ENCODE measurements around the gene BBS2.
"Not testable (repeated sequence)": the region's sequence is repeated elsewhere in the genome, so short reads cannot be mapped to it uniquely, and the experiment has no call there.

BBS2 gene

GRCh38 chr16:56518425-56518824 lies 1.4 kb downstream of the BBS2 start:
- no peak for DNase-seq

GRCh38 chr16:56517206-56517605 lies 2.6 kb downstream of the BBS2 start:
- DNase-seq, result no peak

- DNase-seq, result no peak
Observed at GRCh38 chr16:56515665-56516064, 4.2 kb downstream of the BBS2 start.

DNA sequence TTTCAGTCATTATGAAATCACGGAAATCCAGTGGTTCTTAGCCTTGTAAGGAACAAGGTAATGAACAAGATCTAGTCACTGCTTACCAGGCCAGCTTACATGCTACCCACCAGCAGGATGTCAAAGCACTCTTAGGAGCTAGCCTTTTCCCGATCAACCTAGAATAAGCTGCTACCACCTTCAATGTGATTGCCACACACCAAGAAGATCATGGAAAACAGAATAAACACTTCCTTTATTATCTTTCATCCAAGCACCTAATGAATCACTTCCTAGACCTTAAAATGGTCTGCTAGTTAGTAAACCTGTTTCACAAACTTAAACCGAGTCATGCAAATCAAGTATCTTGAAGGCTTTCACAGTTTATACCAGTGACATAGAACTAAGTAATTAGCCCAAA lies 5.0 kb downstream of the BBS2 start:
- peak in 2 of 3 donors; percentile 20 to 30 for DNase-seq

DNA sequence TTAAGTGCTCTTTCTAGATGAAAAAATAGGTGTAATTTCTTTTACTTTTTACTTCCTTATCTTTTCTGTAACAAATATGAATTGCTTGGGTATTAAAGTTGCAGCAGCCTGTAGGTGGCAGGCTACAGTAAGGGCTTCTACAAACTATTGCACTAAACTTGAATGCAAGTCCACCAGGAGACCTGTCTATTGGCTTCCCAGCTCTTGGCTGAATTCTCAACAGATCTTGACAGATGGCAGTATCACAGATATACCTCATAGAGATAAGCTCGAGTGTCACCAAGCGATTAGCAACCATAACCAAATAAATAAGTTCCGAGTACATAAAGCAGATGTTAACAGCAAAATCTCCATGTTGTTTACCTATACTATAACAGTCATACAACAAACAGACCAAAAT lies 5.9 kb downstream of the BBS2 start:
- peak; percentile 66 to 77 (median 68) for DNase-seq

GRCh38 chr16:56513091-56513490 lies 6.7 kb downstream of the BBS2 start:
- DNase-seq, result peak in 2 of 3 donors; percentile 28 to 38

- no peak for DNase-seq
Observed at GRCh38 chr16:56512025-56512424, 7.8 kb downstream of the BBS2 start.

DNA sequence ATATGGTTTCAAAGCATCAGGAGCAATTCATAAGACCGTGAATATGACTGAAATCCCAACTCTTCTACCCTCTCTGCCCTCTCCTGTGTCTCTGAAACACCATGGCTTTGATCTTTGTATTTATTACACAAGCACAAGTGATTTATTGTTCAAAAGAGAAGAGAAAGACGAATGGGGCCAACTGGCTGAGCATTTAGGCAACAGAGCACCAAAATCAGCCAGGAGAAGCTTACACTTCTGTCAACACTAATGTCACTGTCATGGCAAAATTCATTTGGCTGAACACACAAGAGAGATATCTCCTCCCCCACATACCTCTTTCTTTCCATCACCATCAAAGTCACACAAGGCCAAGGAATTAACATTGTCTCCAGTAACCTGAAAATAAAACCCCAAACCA lies 9.3 kb downstream of the BBS2 start:
- DNase-seq, result no peak

DNA sequence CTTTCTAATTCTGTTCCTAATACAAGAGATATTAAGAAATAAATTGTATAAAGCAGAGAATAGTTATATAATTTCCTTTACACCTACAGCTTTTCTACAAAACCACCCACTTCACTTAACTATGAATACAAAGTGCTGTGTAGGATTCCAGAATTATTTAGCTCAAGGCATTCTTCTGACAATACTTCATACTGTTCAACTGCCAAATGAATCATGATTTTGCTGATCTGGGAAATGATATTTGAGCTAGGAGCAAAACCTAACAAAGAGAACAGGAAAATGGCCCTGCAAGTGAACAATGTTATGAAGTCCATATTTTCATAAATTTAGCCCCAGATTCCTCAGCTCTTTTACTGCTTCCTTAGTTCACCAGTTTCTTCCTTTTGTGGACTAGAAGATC lies 12.9 kb downstream of the BBS2 start:
- DNase-seq, result no peak

- no peak for DNase-seq
Observed at GRCh38 chr16:56505181-56505580, 14.6 kb downstream of the BBS2 start.

DNA sequence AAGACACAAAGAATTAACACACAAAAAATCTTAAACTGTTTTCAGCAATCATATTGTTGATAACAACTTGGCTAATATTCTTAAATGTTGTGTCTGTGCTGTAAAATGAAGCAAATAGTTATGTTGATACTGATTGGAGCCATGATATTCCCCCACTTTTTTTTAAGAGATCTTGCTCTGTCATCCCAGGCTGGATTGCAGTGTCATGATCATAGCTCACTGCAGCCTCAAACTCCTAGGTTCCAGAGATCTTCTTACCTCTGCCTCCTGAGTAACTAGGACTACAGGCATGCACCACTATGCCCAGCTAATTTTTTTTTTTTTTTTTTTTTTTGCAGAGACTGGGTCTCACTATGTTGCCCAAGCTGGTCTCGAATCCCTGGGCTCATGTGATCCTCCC lies 26.0 kb downstream of the BBS2 start:
- DNase-seq, result no peak

- no peak for DNase-seq
Observed at GRCh38 chr16:56493126-56493525, 26.7 kb downstream of the BBS2 start.

DNA sequence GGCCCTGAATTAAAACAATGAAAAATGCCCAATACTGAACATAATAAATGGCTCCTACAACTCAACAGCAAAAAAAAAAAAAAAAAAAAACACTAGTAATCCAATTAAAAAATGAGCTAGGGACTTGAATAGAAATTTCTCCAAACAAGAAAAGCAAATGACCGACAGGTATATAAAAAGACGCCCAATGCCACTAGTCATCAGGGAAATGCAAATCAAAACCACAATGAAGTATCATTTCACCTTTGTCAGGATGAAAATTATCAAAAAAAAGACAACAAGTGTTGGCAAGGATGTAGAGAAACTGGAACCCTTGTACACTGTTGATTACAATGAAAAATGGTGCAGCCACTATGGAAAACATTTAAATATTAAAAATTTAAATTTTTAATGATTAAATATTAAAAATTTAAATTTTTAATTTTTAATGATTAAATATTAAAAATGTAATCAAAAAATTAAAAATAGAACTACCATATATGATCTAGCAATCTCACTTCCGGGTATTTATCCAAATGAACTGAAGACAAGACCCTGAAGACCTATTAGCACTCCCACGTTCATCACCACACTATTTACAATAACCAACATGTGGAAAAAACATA lies 28.1 kb downstream of the BBS2 start:
- no peak for DNase-seq

DNA sequence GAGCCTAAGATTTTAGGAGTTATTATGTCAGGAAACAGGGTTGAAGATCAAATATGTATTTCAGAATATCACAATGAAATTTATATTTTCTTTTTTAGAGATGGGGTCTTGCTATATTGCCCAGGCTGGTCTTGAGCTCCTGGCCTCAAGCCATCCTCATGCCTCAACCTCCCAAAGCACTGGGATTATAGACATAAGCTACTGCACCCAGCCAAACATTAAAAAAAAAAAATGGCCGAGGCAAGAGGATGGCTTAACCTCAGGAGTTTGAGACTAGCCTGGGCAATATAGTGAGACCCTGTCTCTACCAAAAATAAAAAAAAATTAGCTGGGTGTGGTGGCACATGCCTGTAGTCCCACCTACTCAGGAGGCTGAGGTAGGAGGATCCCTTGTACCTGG lies 31.0 kb downstream of the BBS2 start:
- DNase-seq, result not testable (repeated sequence)

GRCh38 chr16:56488035-56488434 lies 31.8 kb downstream of the BBS2 start:
- DNase-seq, result no peak

- no peak for DNase-seq
Observed at GRCh38 chr16:56483394-56483793, 36.4 kb downstream of the BBS2 start.

- DNase-seq, result no peak
Observed at GRCh38 chr16:56482683-56483236, 37.1 kb downstream of the BBS2 start.

- DNase-seq, result no peak
Observed at GRCh38 chr16:56481468-56482122, 38.2 kb downstream of the BBS2 start.

DNA sequence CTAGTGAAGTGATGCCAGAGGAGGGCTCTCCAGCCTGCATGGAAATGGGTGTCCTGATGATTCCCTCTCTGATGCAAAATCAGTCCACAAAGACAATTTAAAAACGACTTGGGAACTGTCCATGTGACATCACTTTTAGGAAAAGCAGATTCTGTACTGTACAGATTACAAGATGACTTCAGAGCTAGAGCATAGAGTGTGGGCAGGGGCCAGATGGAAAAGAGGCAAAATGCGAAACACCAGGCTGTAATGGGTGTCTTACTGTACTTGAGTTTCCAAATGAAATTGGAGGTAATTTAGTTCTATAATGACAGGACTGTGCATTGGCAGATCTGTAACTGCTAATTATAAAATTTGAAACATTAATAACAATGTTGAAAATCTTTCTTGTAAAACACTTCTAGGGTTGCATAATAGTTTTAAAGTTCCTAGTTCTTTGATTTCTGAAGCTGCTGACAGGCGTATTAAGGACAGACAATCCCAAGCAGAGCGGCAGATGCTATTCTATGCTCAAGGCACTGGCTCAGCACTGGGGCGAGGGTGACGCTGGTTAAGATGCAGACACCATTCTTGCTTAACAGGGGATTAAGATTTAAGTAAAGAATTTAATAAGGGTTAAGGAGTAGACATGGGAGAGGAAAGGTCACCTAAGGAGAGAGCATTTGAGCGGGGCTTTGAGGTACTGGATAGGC lies 38.9 kb downstream of the BBS2 start:
- DNase-seq, result peak; percentile 3 to 42 (median 40)

DNA sequence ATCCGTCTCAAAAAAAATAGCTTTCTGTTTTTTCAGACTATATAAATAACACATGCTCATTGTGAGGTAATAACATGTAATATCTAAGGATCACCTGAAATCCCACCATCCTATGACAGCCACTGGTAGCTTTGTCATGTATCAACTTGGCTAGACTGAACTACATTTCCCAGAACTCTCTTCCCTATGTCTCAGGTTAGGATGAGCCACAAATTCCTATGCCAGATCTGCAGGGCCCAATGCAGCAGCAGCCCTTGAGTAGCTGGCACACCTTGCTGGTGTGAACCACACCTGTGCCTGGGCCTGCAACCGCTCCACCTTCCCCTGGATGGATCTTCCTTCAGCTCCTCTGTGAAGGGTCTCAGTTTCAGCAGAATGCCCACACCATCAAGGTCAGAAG lies 40.4 kb downstream of the BBS2 start:
- no peak for DNase-seq

DNA sequence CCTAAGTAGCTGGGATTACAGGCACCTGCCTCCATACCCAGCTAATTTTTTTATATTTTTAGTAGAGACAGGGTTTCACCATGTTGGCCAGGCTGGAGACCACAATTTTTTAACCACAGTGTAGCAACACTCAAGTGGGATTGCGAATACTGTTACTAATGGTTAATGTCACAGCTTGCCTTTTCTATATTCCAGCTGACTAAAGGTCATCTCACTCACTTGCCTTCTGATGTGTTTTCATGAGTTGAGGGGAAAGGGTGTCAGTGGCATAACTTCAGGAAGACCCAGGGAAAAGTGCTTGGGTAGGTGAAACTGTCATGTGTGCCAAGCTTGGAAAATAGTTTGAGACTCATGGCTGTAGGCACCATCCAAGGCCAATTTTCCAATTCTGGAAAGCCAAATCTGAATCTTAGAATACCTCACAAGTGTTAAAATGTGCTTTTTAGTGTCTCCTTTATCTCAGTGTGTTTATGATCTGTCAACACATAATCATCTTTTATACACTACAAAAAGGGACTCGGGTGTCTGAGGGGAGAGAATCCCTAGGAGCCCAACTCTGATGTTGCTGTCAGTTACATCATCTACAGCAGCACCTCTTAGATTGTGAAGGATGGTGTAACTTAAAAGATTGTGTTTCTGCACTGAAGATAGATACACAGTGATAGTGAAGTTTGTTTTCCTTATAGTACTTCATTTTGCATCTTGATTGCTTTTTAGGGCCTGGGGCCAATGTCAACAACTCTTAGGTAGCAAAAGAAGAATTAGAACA lies 41.4 kb downstream of the BBS2 start:
- DNase-seq, result peak; percentile 12 to 59 (median 53)

GRCh38 chr16:56477096-56477878 lies 42.5 kb downstream of the BBS2 start:
- peak; percentile 60 to 74 (median 68) for DNase-seq

All from suppressor macrophage treated with lipopolysaccharide for 1 hour (primary cell).